ENCODE results near the gene PDE1C.

Gene PDE1C

DNA sequence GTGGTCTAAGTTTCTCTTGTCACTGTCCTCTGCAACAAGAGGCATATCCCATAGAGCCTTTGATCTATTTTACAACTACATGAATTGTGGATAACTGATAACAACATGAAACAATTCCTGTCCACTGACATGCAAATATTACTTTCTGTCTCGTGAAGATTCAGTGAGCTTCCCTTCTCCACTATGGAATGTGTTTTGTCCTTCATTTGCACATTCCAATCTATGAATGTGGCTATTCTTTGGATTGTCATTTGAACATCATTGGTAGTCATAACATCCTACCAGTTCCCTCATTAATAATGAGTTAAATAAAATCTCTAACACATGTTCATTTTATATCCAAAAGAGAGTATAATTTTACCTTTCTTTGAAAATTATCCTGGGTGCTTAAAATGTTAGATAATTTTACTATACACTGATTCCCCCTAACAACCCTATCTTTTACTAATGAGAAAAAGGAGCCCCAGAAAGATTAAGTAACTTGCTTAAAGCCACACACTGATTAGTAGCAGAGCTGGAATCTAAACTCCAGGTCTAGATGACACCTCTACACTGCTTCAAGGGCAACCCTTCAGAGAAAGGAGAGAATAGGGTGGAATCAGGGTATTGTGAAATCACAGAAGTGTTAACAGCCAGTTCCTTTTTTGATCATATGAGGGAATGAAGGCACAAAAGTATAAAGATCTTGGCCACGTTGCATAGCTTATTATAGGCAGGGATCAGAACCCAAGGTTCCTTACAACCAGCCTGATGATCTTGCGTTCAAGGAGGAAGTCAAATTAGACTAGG lies 39.1 kb downstream of the PDE1C start:
- no peak for DNase-seq (ENCODE audit: low read depth)
- H3K4me3 ChIP-seq (ENCODE audit: control insufficient read depth, low read depth, low read length): no peak overlapping the region
- TF ChIP-seq, protein P1, sequence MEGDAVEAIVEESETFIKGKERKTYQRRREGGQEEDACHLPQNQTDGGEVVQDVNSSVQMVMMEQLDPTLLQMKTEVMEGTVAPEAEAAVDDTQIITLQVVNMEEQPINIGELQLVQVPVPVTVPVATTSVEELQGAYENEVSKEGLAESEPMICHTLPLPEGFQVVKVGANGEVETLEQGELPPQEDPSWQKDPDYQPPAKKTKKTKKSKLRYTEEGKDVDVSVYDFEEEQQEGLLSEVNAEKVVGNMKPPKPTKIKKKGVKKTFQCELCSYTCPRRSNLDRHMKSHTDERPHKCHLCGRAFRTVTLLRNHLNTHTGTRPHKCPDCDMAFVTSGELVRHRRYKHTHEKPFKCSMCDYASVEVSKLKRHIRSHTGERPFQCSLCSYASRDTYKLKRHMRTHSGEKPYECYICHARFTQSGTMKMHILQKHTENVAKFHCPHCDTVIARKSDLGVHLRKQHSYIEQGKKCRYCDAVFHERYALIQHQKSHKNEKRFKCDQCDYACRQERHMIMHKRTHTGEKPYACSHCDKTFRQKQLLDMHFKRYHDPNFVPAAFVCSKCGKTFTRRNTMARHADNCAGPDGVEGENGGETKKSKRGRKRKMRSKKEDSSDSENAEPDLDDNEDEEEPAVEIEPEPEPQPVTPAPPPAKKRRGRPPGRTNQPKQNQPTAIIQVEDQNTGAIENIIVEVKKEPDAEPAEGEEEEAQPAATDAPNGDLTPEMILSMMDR (conservative IDR thresholded peaks at IDR 0.05; ENCODE audit: control insufficient read depth, insufficient read depth, low read depth, low read length): no peak

DNA sequence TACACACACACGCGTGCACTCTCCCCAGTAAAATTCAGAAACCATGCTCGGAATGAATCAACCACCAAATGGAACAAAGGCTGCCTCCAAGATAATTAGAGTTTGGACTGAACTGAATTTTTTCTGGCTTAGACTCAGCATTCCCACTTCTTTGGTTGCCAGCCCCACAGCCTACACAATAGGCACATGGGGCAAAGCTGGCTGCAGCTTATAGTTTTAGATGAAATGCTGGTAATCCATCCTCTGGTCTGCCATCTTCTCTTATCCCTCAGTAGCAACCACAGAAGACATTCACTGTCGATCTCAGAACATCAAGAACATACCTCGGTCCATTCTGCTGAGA lies 44.2 kb downstream of the PDE1C start:
- TF ChIP-seq, protein P1 (conservative IDR thresholded peaks at IDR 0.05; ENCODE audit: control insufficient read depth, insufficient read depth, low read depth, low read length): no peak
- no peak for DNase-seq (ENCODE audit: low read depth)
- H3K4me3 ChIP-seq (ENCODE audit: control insufficient read depth, low read depth, low read length): no peak overlapping the region

DNA sequence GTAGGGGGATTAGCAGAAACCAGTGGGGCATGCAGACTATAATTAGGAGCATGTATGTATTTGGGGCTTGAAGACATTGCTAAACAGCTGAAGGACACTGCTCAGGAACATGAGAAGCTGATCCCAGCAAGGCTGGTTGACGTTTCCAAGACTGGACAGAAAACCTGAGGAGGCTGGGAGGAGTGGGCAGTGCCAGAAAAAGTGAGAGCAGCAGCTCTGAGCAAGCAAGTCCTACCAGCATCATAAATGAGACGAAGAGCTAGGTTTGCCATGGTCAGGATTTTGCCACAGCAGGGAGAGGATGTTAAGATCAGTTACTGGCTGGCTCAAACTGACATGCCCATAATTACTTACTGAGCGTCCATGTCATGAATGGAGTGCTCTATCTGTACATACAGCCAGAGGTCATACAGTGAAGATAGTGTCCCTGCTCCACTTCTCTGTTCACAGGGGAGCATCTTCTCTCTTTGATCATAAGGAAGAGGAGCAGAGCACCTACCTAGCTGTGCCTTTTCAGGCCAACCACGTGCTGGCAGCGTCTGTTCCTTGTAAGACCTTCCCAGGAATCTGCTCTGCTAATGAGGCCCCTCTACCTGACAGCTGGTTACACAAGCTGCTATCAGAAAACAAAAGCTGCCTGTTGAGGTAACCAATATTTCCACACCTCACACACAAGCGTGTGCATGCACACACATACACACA lies 44.7 kb downstream of the PDE1C start:
- no peak overlapping the region for H3K4me3 ChIP-seq (ENCODE audit: control insufficient read depth, low read depth, low read length)
- DNase-seq (ENCODE audit: low read depth): no peak
- TF ChIP-seq, protein P1 (conservative IDR thresholded peaks at IDR 0.05; ENCODE audit: control insufficient read depth, insufficient read depth, low read depth, low read length): no peak

DNA sequence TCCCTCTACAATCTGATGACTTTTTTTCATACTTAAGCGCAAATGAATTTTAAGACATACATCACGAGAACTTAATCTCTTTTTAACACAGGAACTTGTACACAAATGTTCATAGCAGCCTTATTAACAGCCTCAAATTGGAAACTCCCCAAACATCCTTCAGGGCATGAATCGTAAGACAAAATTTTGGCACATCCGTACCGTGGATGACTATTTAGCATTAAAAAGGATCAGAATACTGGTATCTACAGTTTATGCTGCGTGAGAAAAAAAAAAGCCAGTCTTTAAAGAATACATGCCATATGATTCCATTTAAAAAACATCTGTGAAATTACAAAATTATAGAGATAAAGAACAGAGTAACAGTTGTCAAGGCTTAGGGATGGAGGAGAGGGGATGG lies 46.8 kb downstream of the PDE1C start:
- no peak overlapping the region for H3K4me3 ChIP-seq (ENCODE audit: control insufficient read depth, low read depth, low read length)
- TF ChIP-seq, protein P1 (conservative IDR thresholded peaks at IDR 0.05; ENCODE audit: control insufficient read depth, insufficient read depth, low read depth, low read length): no peak
- no peak for DNase-seq (ENCODE audit: low read depth)

DNA sequence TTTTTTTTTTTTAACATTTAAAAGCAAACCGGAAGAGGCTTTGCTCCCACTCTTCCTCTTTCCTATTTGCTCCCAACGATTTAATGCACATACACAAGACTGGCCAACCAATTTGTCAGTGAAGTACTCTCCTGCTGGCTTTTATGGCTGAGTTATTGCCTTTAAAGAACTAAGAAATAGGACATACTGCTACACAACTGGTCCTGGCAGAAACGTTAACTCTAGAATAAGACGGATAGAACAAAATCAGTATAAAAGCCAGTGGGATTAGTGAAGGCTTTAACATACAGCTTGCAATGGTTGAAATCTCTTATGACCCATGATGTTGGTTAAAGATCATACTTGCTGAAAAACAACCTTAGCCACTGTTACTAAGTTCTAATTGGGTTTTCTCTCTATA lies 47.2 kb downstream of the PDE1C start:
- TF ChIP-seq, protein P1 (conservative IDR thresholded peaks at IDR 0.05; ENCODE audit: control insufficient read depth, insufficient read depth, low read depth, low read length): no peak
- DNase-seq (ENCODE audit: low read depth): no peak
- H3K4me3 ChIP-seq (ENCODE audit: control insufficient read depth, low read depth, low read length): no peak overlapping the region

DNA sequence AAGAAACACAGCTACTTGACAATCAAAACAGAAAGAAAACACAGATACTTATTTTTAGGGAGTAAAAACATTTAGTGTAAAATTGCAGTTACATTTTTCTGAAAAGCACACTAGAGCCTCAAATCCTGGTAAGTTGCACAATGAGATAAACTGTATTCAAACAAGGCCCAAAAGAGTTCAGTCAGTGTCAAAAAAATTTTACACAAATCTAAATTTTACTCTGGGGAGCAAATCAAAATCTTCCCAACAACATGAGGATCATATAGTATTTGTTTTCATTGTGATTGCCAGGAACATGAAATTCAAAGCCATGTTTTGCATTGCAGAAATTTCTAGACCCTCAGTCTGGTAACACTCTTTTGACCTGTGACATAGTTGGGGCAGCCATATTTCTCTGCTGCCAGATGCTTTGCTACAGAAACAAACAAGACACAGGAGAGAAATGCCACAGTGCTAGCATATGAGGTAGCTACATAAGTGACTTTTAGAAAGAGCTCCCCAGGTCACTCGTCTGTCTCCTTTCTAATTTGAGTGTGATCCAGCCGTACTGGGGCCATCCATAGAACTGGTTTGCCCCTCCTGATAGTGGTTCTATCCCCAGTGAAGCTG lies 49.6 kb downstream of the PDE1C start:
- TF ChIP-seq, protein P1 (conservative IDR thresholded peaks at IDR 0.05; ENCODE audit: control insufficient read depth, insufficient read depth, low read depth, low read length): no peak
- no peak for DNase-seq (ENCODE audit: low read depth)
- no peak overlapping the region for H3K4me3 ChIP-seq (ENCODE audit: control insufficient read depth, low read depth, low read length)
